Naive thymus-derived CD4-positive, alpha-beta T cell (primary cell): ENCODE results near the gene XPO1. TPM values are rescaled to one million over a fixed set of nuclear protein-coding genes. Genes with fewer than 3 reads are reported as not detected.

Experiments
- ATAC-seq: fragments of 150-1000 bp; cut with Tn5 transposase; 2 replicates; pipeline ENCODE4 v1.10.0; 2021; ENCODE audit warnings: mild to moderate bottlenecking, moderate library complexity
- CTCF ChIA-PET: fragments of 350-600 bp; sonication (Branson Sonifier 250); formaldehyde crosslinking; loops from one replicate; lab custom pipeline; 2021; ENCODE audit warnings: antibody characterized with exemption; lab: Charles Lee
- POLR2A ChIA-PET: fragments of 350-600 bp; sonication (Branson Sonifier 250); formaldehyde crosslinking; loops from one replicate; lab custom pipeline; 2021; ENCODE audit warnings: antibody characterized with exemption, inconsistent platforms; lab: Charles Lee
- DNase-seq, 9 donors: peaks; one replicate each; pipeline versions ENCODE4 v3.0.0 to v3.0.0-alpha.2; 2020 to 2022; ENCODE audit warnings: mixed read lengths in 1 of 9
- H3K27ac ChIP-seq: one replicate; pipeline ENCODE4 v1.7.0; 2013; ENCODE audit warnings: mild to moderate bottlenecking, low read depth, low read length, moderate library complexity
- H3K27me3 ChIP-seq, 2 donors: one replicate each; pipeline ENCODE4 v1.7.0; 2013; ENCODE audit warnings: low read length in 2 of 2, mild to moderate bottlenecking in 2 of 2, moderate library complexity in 2 of 2; ENCODE audit not compliant: control insufficient read depth in 2 of 2, insufficient read depth in 2 of 2
- H3K36me3 ChIP-seq, 3 experiments: 1 replicate in 2 of 3; 2 replicates in 1 of 3; pipeline ENCODE4 v1.7.0; 2013; ENCODE audit warnings: low read length in 3 of 3, mild to moderate bottlenecking in 3 of 3, moderate library complexity in 1 of 3; ENCODE audit not compliant: insufficient read depth in 3 of 3, control insufficient read depth in 2 of 3
- H3K4me1 ChIP-seq, 2 donors: one replicate each; pipeline ENCODE4 v1.7.0; 2013; ENCODE audit warnings: low read length in 2 of 2, mild to moderate bottlenecking in 2 of 2, moderate library complexity in 1 of 2; ENCODE audit not compliant: control insufficient read depth in 2 of 2, insufficient read depth in 2 of 2
- H3K4me3 ChIP-seq: 2 replicates; pipeline ENCODE4 v1.7.0; 2013; ENCODE audit warnings: mild to moderate bottlenecking, low read length
- H3K9me3 ChIP-seq, 3 experiments: 1 replicate in 2 of 3; 2 replicates in 1 of 3; pipeline ENCODE4 v1.7.0; 2013; ENCODE audit warnings: low read length in 3 of 3; ENCODE audit not compliant: control insufficient read depth in 2 of 3
- H3K27ac Mint-ChIP-seq, 9 donors: one replicate each; pipeline ENCODE4 v1.8.0; 2020 to 2022; ENCODE audit warnings: mixed read lengths in 9 of 9, mild to moderate bottlenecking in 8 of 9, moderate library complexity in 5 of 9, inconsistent platforms in 2 of 9
- H3K27me3 Mint-ChIP-seq, 5 donors: one replicate each; pipeline ENCODE4 v1.8.0; 2021 to 2022; ENCODE audit warnings: mixed read lengths in 5 of 5, mild to moderate bottlenecking in 1 of 5
- H3K36me3 Mint-ChIP-seq, 5 donors: one replicate each; pipeline ENCODE4 v1.8.0; 2020 to 2022; ENCODE audit warnings: mixed read lengths in 5 of 5, mild to moderate bottlenecking in 3 of 5, inconsistent platforms in 1 of 5
- H3K4me1 Mint-ChIP-seq, 7 donors: one replicate each; pipeline ENCODE4 v1.8.0; 2020 to 2022; ENCODE audit warnings: mixed read lengths in 7 of 7, mild to moderate bottlenecking in 3 of 7, inconsistent platforms in 1 of 7
- H3K4me3 Mint-ChIP-seq, 10 donors: one replicate each; pipeline ENCODE4 v1.8.0; 2020 to 2022; ENCODE audit warnings: mild to moderate bottlenecking in 10 of 10, mixed read lengths in 10 of 10, moderate library complexity in 6 of 10, inconsistent platforms in 2 of 10
- H3K9me3 Mint-ChIP-seq, 11 donors: one replicate each; pipeline ENCODE4 v1.8.0; 2020 to 2022; ENCODE audit warnings: mixed read lengths in 11 of 11, mild to moderate bottlenecking in 4 of 11, inconsistent platforms in 1 of 11, moderate library complexity in 1 of 11
- intact Hi-C, 2 donors: fragments of 100-400 bp; cut with micrococcal nuclease; formaldehyde crosslinking; loops; one replicate each; pipeline ENCODE4 v1.15.1; 2023
- polyA plus RNA-seq, 2 donors: library from polyadenylated mRNA; unstranded; fragments of 300-500 nt; fragmentation: Illumina TruSeq; gene quantifications; one replicate each; pipeline ENCODE4 v1.2.3, GENCODE V29; 2021
- total RNA-seq, 6 experiments: library from RNA in 5 of 6; stranded (reverse) in 5 of 6; gene quantifications; 1 replicate in 5 of 6; 2 replicates in 1 of 6; pipeline ENCODE4 v1.2.3 and lab custom pipeline; 2021 to 2026

XPO1 gene
- total and polyA plus RNA-seq, 7 experiments from 2014 or later, result 40.2 to 192 (median 140) TPM

GRCh38 chr2:61437170-61437569, 101.0 kb downstream of the XPO1 start:
- Mint-ChIP-seq H3K9me3 (peaks cover 0 to 34% (median 9%) of the 10 kb centered on the region in 11 donors), H3K4me3 (peak overlapping the region in 1 of 10 donors; percentile 44), H3K4me1 (peaks cover 42 to 85% (median 72%) of the 10 kb centered on the region in 7 donors), H3K36me3 (peaks cover 9 to 40% (median 32%) of the 10 kb centered on the region in 5 donors), H3K27me3 (no peaks in the 10 kb centered on the region), H3K27ac (peak overlapping the region in 2 of 9 donors; percentile 17 to 51)
- Histone ChIP-seq H3K4me3 (no peak overlapping the region), H3K9me3 (no peaks in the 10 kb centered on the region), H3K36me3 (no peaks in the 10 kb centered on the region), H3K27ac (no peak overlapping the region), H3K27me3 (no peaks in the 10 kb centered on the region), H3K4me1 (peaks cover 14 to 30% of the 10 kb centered on the region in 2 donors)
- CTCF ChIA-PET, result interaction anchor here (1.6 kb wide), 1 partner anchor 16 kb away, joined by 6 read pairs; no protein-coding TSS in a partner anchor
- POLR2A ChIA-PET, result no interaction called here
- DNase-seq (no peak), ATAC-seq (no peak)
- intact Hi-C loops, result no loop called here

- Mint-ChIP-seq H3K9me3 (peaks cover 0 to 34% (median 9%) of the 10 kb centered on the region in 11 donors), H3K27ac (peak overlapping the region in 5 of 9 donors; percentile 1 to 46 (median 9)), H3K4me3 (peak overlapping the region in 5 of 10 donors; percentile 6 to 44 (median 16)), H3K4me1 (peaks cover 39 to 75% (median 62%) of the 10 kb centered on the region in 7 donors), H3K36me3 (peaks cover 9 to 36% (median 31%) of the 10 kb centered on the region in 5 donors), H3K27me3 (no peaks in the 10 kb centered on the region)
- H3K9me3 ChIP-seq, result no peaks in the 10 kb centered on the region
- no peaks in the 10 kb centered on the region for H3K27me3 ChIP-seq
- peaks cover 10 to 30% of the 10 kb centered on the region in 2 donors for H3K4me1 ChIP-seq
- no peaks in the 10 kb centered on the region for H3K36me3 ChIP-seq
- ATAC-seq, result no peak
- no peak overlapping the region for H3K27ac ChIP-seq
- ChIA-PET POLR2A (interaction anchor here (0.6 to 0.7 kb wide), 2 partner anchors 181 to 279 kb away, joined by 3 read pairs; no protein-coding TSS in a partner anchor), CTCF (interaction anchor here (1.6 kb wide), 1 partner anchor 15 kb away, joined by 6 read pairs; no protein-coding TSS in a partner anchor)
- intact Hi-C loops, result no loop called here
- no peak for DNase-seq
- H3K4me3 ChIP-seq, result no peak overlapping the region
Observed at GRCh38 chr2:61436092-61436491, 102.1 kb downstream of the XPO1 start.

GRCh38 chr2:61435291-61435690, 102.9 kb downstream of the XPO1 start:
- Histone ChIP-seq H3K27me3 (no peaks in the 10 kb centered on the region), H3K27ac (no peak overlapping the region), H3K4me1 (peaks cover 10 to 30% of the 10 kb centered on the region in 2 donors), H3K4me3 (no peak overlapping the region), H3K9me3 (no peaks in the 10 kb centered on the region), H3K36me3 (no peaks in the 10 kb centered on the region)
- no peak for DNase-seq
- intact Hi-C loops, result no loop called here
- peak overlapping the region in 4 of 10 donors; percentile 35 to 44 (median 39) for H3K4me3 Mint-ChIP-seq
- ATAC-seq, result no peak
- peaks cover 9 to 36% (median 31%) of the 10 kb centered on the region in 5 donors for H3K36me3 Mint-ChIP-seq
- no peaks in the 10 kb centered on the region for H3K27me3 Mint-ChIP-seq
- H3K4me1 Mint-ChIP-seq, result peaks cover 42 to 83% (median 69%) of the 10 kb centered on the region in 7 donors
- POLR2A ChIA-PET, result interaction anchor here (0.7 to 0.9 kb wide), 2 partner anchors 25 to 182 kb away, joined by 3 read pairs; no protein-coding TSS in a partner anchor
- CTCF ChIA-PET, result no interaction called here
- H3K9me3 Mint-ChIP-seq, result peaks cover 0 to 34% (median 9%) of the 10 kb centered on the region in 11 donors
- H3K27ac Mint-ChIP-seq, result peak overlapping the region in 4 of 9 donors; percentile 41 to 71 (median 44)

- no peaks in the 10 kb centered on the region for H3K36me3 ChIP-seq
- ChIA-PET CTCF (no interaction called here), POLR2A (no interaction called here)
- ATAC-seq (peak; percentile 75), DNase-seq (no peak)
- H3K4me3 ChIP-seq, result no peak overlapping the region
- no peaks in the 10 kb centered on the region for H3K9me3 ChIP-seq
- H3K36me3 Mint-ChIP-seq, result peaks cover 9 to 34% (median 28%) of the 10 kb centered on the region in 5 donors
- H3K27ac Mint-ChIP-seq, result peak overlapping the region in 7 of 9 donors; percentile 12 to 84 (median 60)
- no peak overlapping the region for H3K27ac ChIP-seq
- H3K27me3 ChIP-seq, result no peaks in the 10 kb centered on the region
- no peaks in the 10 kb centered on the region for H3K27me3 Mint-ChIP-seq
- intact Hi-C loops, result no loop called here
- peaks cover 7 to 24% of the 10 kb centered on the region in 2 donors for H3K4me1 ChIP-seq
- H3K9me3 Mint-ChIP-seq, result peaks cover 0 to 34% (median 9%) of the 10 kb centered on the region in 11 donors
- peaks cover 41 to 79% (median 63%) of the 10 kb centered on the region in 7 donors for H3K4me1 Mint-ChIP-seq
- H3K4me3 Mint-ChIP-seq, result peak overlapping the region in 6 of 10 donors; percentile 30 to 63 (median 42)
Observed at GRCh38 chr2:61434314-61434713, 103.8 kb downstream of the XPO1 start.

GRCh38 chr2:61433606-61434005, 104.5 kb downstream of the XPO1 start:
- DNase-seq (no peak), ATAC-seq (no peak)
- H3K4me1 Mint-ChIP-seq, result peaks cover 37 to 76% (median 58%) of the 10 kb centered on the region in 7 donors
- no peaks in the 10 kb centered on the region for H3K27me3 Mint-ChIP-seq
- Histone ChIP-seq H3K4me1 (peaks cover 7 to 24% of the 10 kb centered on the region in 2 donors), H3K36me3 (no peaks in the 10 kb centered on the region), H3K27me3 (no peaks in the 10 kb centered on the region), H3K9me3 (no peaks in the 10 kb centered on the region), H3K4me3 (no peak overlapping the region), H3K27ac (no peak overlapping the region)
- CTCF ChIA-PET, result no interaction called here
- intact Hi-C loops, result no loop called here
- H3K9me3 Mint-ChIP-seq, result peaks cover 0 to 30% (median 9%) of the 10 kb centered on the region in 11 donors
- peak overlapping the region in 8 of 9 donors; percentile 12 to 84 (median 58) for H3K27ac Mint-ChIP-seq
- POLR2A ChIA-PET, result no interaction called here
- peaks cover 9 to 27% (median 20%) of the 10 kb centered on the region in 5 donors for H3K36me3 Mint-ChIP-seq
- H3K4me3 Mint-ChIP-seq, result peak overlapping the region in 2 of 10 donors; percentile 50 to 55

- intact Hi-C loops, result no loop called here
- no peak overlapping the region for H3K27ac ChIP-seq
- ATAC-seq (no peak), DNase-seq (no peak)
- no peaks in the 10 kb centered on the region for H3K27me3 ChIP-seq
- Mint-ChIP-seq H3K4me3 (peak overlapping the region in 4 of 10 donors; percentile 16 to 53 (median 34)), H3K9me3 (peaks cover 0 to 26% (median 8%) of the 10 kb centered on the region in 11 donors), H3K27ac (peak overlapping the region in 8 of 9 donors; percentile 16 to 87 (median 48)), H3K4me1 (peaks cover 38 to 75% (median 61%) of the 10 kb centered on the region in 7 donors), H3K36me3 (peaks cover 8 to 21% (median 18%) of the 10 kb centered on the region in 5 donors), H3K27me3 (no peaks in the 10 kb centered on the region)
- peaks cover 7 to 24% of the 10 kb centered on the region in 2 donors for H3K4me1 ChIP-seq
- no peaks in the 10 kb centered on the region for H3K9me3 ChIP-seq
- H3K4me3 ChIP-seq, result no peak overlapping the region
- ChIA-PET POLR2A (no interaction called here), CTCF (no interaction called here)
- H3K36me3 ChIP-seq, result no peaks in the 10 kb centered on the region
Observed at GRCh38 chr2:61432990-61433389, 105.2 kb downstream of the XPO1 start.
